Smooth muscle cell (in vitro differentiated cells): ENCODE results near the gene DRP2. TPM values are rescaled to one million over a fixed set of nuclear protein-coding genes. Genes with fewer than 3 reads are reported as not detected.

Experiments
- DNase-seq: peaks from one replicate; lab custom pipeline; 2025; ENCODE audit not compliant: unreplicated experiment; lab: John Stamatoyannopoulos, UW
- H2AFZ ChIP-seq: fragments of 200-600 bp; sonication (generic); 2 replicates; pipeline ENCODE4 v1.6.0; 2016; ENCODE audit warnings: antibody characterized with exemption, low read depth, mild to moderate bottlenecking
- H3F3A ChIP-seq: fragments of 200-600 bp; sonication (generic); 2 replicates; pipeline ENCODE4 v1.6.0; 2017; ENCODE audit warnings: antibody characterized with exemption, low read depth
- H3K27ac ChIP-seq: fragments of 200-600 bp; sonication (generic); 2 replicates; pipeline ENCODE4 v1.5.1; 2016; ENCODE audit warnings: low read depth, mild to moderate bottlenecking
- H3K27me3 ChIP-seq: fragments of 200-600 bp; sonication (generic); 2 replicates; pipeline ENCODE4 v1.6.1; 2016; ENCODE audit warnings: low read depth, mild to moderate bottlenecking
- H3K36me3 ChIP-seq: fragments of 200-600 bp; sonication (generic); 2 replicates; pipeline ENCODE4 v1.5.1; 2016; ENCODE audit warnings: low read depth
- H3K4me1 ChIP-seq: fragments of 200-600 bp; sonication (generic); 2 replicates; pipeline ENCODE4 v1.5.1; 2016; ENCODE audit warnings: low read depth
- H3K4me2 ChIP-seq: fragments of 200-600 bp; sonication (generic); 2 replicates; pipeline ENCODE4 v1.6.0; 2016; ENCODE audit warnings: mild to moderate bottlenecking
- H3K4me3 ChIP-seq: fragments of 200-600 bp; sonication (generic); 2 replicates; pipeline ENCODE4 v1.5.1; 2016; ENCODE audit warnings: mild to moderate bottlenecking
- H3K79me2 ChIP-seq: fragments of 200-600 bp; sonication (generic); 2 replicates; pipeline ENCODE4 v1.6.0; 2016; ENCODE audit warnings: low read depth, mild to moderate bottlenecking
- H3K9ac ChIP-seq: fragments of 200-600 bp; sonication (generic); 2 replicates; pipeline ENCODE4 v1.6.0; 2016; ENCODE audit warnings: low read depth
- H3K9me3 ChIP-seq: fragments of 200-600 bp; sonication (generic); replicated peaks from 2 replicates; pipeline ENCODE4 v1.5.1; 2016; ENCODE audit warnings: low read depth
- H4K20me1 ChIP-seq: fragments of 200-600 bp; sonication (generic); 2 replicates; pipeline ENCODE4 v1.6.0; 2016; ENCODE audit warnings: low read depth
- WGBS: methylation state at CpG from one replicate; pipeline ENCODE4 v1.1.7; 2016; ENCODE audit warnings: low lambda C conversion rate; 5-methylcytosine and 5-hydroxymethylcytosine counted together
- polyA plus RNA-seq: library from polyadenylated mRNA; unstranded; fragments of >200 nt; fragmentation: Nextera tagmentation; extraction: Ambion mirVana; gene quantifications from 2 replicates; pipeline ENCODE4 v1.2.1, GENCODE V29; 2016
- total RNA-seq: library from RNA; depleted of rRNA; stranded (reverse); fragments of >200 nt; gene quantifications from 2 replicates; pipeline ENCODE4 v1.2.3, GENCODE V29; 2014
- TF ChIP-seq, protein P1 (sequence below): fragments of 200-600 bp; sonication (generic); IDR thresholded peaks from 2 replicates; pipeline ENCODE4 v1.5.1; 2017; ENCODE audit warnings: borderline replicate concordance, mild to moderate bottlenecking, antibody characterized with exemption; ENCODE audit not compliant: insufficient read depth, poor library complexity, severe bottlenecking

DRP2 gene
- total and polyA plus RNA-seq, 2 experiments from 2014 or later: 6.8 to 10.8 TPM

DNA sequence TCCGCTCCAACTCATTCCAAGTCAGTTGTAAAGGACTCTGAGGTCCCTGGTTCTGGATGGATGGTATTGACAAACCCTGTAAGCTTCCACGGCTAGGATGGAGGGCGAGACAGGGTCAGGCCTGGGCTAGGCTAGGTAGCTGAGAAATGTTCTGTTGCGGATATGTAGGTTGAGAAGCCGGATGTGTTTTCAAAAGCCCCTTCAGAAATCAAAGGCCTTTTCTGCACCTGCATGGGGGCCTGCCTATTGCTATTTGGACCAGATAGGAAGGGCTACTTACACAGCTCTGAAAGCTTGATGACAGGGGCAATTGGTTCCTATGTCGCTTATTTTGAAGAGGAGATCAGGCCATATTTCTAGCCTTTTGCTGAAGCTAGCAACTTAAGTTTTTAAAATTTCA is 1.9 kb upstream of the DRP2 start:
- Histone ChIP-seq H4K20me1 (no peaks in the 10 kb centered on the region), H3K27me3 (no peaks in the 10 kb centered on the region), H3K36me3 (no peaks in the 10 kb centered on the region), H3F3A (no peaks in the 10 kb centered on the region), H3K9ac (no peak overlapping the region), H3K9me3 (no peaks in the 10 kb centered on the region), H3K4me2 (no peak overlapping the region), H3K4me3 (no peak overlapping the region), H3K27ac (no peak overlapping the region), H3K4me1 (peaks cover 4% of the 10 kb centered on the region), H3K79me2 (no peaks in the 10 kb centered on the region), H2AFZ (no peak overlapping the region)
- WGBS: 83% methylated on average over 6 of the region's 6 CpGs
- TF ChIP-seq, protein P1, sequence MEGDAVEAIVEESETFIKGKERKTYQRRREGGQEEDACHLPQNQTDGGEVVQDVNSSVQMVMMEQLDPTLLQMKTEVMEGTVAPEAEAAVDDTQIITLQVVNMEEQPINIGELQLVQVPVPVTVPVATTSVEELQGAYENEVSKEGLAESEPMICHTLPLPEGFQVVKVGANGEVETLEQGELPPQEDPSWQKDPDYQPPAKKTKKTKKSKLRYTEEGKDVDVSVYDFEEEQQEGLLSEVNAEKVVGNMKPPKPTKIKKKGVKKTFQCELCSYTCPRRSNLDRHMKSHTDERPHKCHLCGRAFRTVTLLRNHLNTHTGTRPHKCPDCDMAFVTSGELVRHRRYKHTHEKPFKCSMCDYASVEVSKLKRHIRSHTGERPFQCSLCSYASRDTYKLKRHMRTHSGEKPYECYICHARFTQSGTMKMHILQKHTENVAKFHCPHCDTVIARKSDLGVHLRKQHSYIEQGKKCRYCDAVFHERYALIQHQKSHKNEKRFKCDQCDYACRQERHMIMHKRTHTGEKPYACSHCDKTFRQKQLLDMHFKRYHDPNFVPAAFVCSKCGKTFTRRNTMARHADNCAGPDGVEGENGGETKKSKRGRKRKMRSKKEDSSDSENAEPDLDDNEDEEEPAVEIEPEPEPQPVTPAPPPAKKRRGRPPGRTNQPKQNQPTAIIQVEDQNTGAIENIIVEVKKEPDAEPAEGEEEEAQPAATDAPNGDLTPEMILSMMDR: no peak
- no peak for DNase-seq

DNA sequence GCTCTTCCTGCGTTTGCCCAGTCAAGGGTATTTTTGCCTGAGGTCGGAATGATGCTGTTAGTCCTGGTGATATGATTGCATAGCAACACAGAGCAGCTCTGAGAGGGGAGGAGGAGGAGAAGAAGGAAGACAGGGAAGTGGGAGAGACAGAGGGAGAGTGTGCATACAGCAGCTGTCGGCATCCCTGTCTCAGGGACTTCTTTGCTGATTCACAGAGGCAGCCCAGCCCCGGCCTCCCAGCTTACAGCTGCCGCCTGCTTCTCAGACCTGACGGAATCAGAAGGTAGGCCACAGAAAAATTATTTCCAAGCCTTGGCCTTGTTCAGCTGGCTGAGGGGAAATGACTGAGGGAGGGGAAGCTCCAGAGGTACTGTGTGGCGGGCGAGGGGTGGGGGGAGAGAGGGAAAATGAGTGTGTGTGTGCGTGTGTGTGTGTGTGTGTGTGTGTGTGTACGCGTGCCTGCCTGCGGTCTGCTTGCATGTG is 319 bp downstream of the DRP2 start:
- WGBS: 53% methylated on average over 12 of the region's 12 CpGs
- Histone ChIP-seq H3K27ac (peak overlapping the region; percentile 93), H3K4me3 (peak overlapping the region; percentile 28), H2AFZ (no peak overlapping the region), H3F3A (no peaks in the 10 kb centered on the region), H3K4me2 (peak overlapping the region; percentile 75), H3K27me3 (no peaks in the 10 kb centered on the region), H3K9ac (peak overlapping the region; percentile 83), H4K20me1 (no peaks in the 10 kb centered on the region), H3K36me3 (no peaks in the 10 kb centered on the region), H3K79me2 (no peaks in the 10 kb centered on the region), H3K9me3 (no peaks in the 10 kb centered on the region), H3K4me1 (peaks cover 4% of the 10 kb centered on the region)
- TF ChIP-seq, protein P1: no peak
- DNase-seq: no peak

DNA sequence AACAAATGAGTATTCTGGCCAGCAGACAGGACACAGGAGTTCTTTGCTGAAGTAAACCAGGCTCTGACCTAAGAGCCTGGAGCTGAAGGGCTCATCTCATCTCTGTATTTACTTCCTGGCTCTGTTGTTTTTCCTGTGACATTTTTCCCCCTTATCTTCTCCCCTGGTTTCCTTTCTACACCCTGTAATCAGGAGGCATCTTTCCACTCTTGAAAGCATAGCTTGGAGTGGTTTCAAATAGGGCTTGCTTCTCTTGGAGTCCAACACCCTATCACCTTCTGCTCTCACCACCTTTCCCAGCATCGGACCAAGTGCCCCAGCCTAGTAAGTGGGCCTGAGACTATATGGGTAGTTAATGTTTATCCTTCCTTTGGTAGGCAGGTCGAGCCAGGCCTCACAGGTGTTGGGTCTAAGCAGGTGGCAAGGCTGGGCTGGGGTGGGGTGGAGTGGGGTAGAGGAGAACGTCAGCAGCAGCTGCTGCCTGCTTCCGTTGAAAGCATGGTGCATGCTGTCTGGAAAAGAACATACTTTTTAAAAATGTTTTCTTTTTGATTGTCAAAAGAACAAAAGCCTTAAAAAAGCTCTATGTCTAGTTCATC is 1.2 kb downstream of the DRP2 start:
- DNase-seq: no peak
- H3K27me3 ChIP-seq: no peaks in the 10 kb centered on the region
- no peaks in the 10 kb centered on the region for H3K79me2 ChIP-seq
- H3K9me3 ChIP-seq: no peaks in the 10 kb centered on the region
- peak overlapping the region; percentile 83 for H3K9ac ChIP-seq
- H3K4me3 ChIP-seq: peak overlapping the region; percentile 28
- H3F3A ChIP-seq: no peaks in the 10 kb centered on the region
- H3K27ac ChIP-seq: peak overlapping the region; percentile 93
- H2AFZ ChIP-seq: no peak overlapping the region
- 76% methylated on average over 4 of the region's 4 CpGs for WGBS
- TF ChIP-seq, protein P1: no peak
- H4K20me1 ChIP-seq: no peaks in the 10 kb centered on the region
- H3K4me1 ChIP-seq: peaks cover 4% of the 10 kb centered on the region
- no peaks in the 10 kb centered on the region for H3K36me3 ChIP-seq
- H3K4me2 ChIP-seq: peak overlapping the region; percentile 75

DNA sequence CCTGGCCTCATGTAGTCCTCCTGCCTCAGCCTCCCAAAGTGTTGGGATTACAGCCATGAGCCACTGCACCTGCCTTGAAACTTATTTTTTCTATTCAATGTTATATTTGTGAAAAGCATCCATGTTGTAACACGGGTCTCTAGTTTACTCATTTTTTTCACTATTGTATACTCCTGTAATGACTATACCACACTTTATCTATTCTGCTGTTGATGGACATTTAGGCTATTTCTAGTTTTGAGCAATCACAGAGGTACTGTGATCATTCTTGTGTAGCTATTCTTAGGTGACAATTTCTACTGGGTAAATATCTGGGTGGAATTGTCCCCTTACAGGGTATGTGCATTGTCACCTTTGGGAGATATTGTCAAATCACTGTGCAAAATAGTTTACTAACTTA is 3.6 kb downstream of the DRP2 start:
- Histone ChIP-seq H3F3A (no peaks in the 10 kb centered on the region), H4K20me1 (no peaks in the 10 kb centered on the region), H2AFZ (no peak overlapping the region), H3K27me3 (no peaks in the 10 kb centered on the region), H3K9me3 (no peaks in the 10 kb centered on the region), H3K79me2 (no peaks in the 10 kb centered on the region), H3K9ac (no peak overlapping the region), H3K27ac (no peak overlapping the region), H3K4me2 (no peak overlapping the region), H3K36me3 (no peaks in the 10 kb centered on the region), H3K4me1 (peaks cover 4% of the 10 kb centered on the region), H3K4me3 (no peak overlapping the region)
- TF ChIP-seq, protein P1: no peak
- WGBS: 95% methylated on average over 1 of the region's 1 CpG
- DNase-seq: no peak
